HG03575 (cell line): Measurements from ENCODE around the gene RBBP8NL.

ENCODE experiments used
- ATAC-seq: cut with Tn5 transposase; IDR thresholded peaks from one replicate; pipeline ENCODE4 v1.9.1; 2021; ENCODE audit not compliant: unreplicated experiment, insufficient number of reproducible peaks, low FRiP score; ENCODE audit errors: extremely low read depth

The RBBP8NL gene

DNA sequence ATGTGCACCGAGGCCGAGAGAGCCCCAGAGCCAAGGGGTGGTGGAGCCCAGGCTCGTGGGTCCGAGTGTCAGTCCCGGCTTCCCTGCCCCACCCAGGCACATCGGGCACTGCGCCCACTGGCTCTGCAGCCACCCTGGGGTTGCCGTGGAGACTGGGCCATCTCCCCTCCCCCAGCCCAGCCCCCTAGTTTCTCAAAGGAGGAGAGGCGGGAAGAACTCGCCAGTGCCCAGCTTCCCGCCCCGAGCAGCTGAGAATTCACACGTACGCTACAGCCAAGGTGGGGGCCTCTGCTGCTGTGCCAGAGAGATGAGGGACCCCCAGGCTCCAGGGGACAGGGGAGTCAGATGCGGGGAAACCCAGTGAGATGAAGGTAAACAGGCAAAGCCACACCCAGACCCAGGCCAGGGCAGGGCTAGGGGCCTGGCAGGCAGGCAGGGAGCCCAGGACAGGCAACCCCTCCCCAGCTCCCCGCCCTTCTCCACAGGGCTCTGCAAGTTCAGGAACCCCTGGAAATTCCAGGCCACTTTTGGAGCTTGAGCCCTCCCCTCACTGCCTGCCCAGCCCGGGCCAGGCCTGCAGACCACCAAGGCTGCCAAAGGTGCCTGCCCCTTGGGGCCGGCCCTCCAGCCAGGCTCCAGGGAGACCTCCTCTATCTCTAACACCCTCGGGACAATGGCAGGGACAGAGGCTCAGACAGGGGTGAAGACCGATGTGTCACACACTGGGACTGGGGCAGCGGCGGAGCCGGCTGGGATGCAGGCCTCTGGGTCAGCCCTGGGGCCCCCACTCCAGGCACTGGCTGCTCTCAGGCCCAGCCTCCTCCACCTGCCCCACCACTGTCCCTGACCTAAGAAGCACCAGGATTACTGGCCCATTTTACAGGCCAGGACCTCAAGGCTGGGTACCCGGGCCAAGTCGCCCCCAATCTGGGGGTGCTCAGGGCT lies 66.2 kb downstream of the RBBP8NL start:
- ATAC-seq = no peak
